ENCODE measurements around the gene MPRIP. TPM values are rescaled to one million over a fixed set of nuclear protein-coding genes. Genes with fewer than 3 reads are reported as not detected.

MPRIP gene
- total RNA-seq, 4 donors from 2014 or later = 68.7 to 168 (median 99.7) TPM

- TF ChIP-seq CTCF (IDR thresholded peaks at IDR 0.05; ENCODE audit: low read depth) = no peak
Measured at GRCh38 chr17:17217995-17218394, 175.7 kb downstream of the MPRIP start.

- no peak for TF ChIP-seq CTCF (IDR thresholded peaks at IDR 0.05; ENCODE audit: low read depth)
Measured at GRCh38 chr17:17220529-17220928, 178.3 kb downstream of the MPRIP start.

GRCh38 chr17:17221329-17221728 lies 179.1 kb downstream of the MPRIP start:
- TF ChIP-seq CTCF (IDR thresholded peaks at IDR 0.05; ENCODE audit: low read depth) = no peak

GRCh38 chr17:17223736-17224135 lies 181.5 kb downstream of the MPRIP start:
- TF ChIP-seq CTCF (IDR thresholded peaks at IDR 0.05; ENCODE audit: low read depth) = no peak

GRCh38 chr17:17224137-17224536 lies 181.9 kb downstream of the MPRIP start:
- TF ChIP-seq CTCF (IDR thresholded peaks at IDR 0.05; ENCODE audit: low read depth) = no peak

GRCh38 chr17:17225901-17226300 lies 183.6 kb downstream of the MPRIP start:
- TF ChIP-seq CTCF (IDR thresholded peaks at IDR 0.05; ENCODE audit: low read depth) = no peak

- no peak for TF ChIP-seq CTCF (IDR thresholded peaks at IDR 0.05; ENCODE audit: low read depth)
Measured at GRCh38 chr17:17226451-17227265, 184.4 kb downstream of the MPRIP start.

Data from subcutaneous adipose tissue (tissue), 4 donors.